Islet precursor cell (in vitro differentiated cells): Measurements from ENCODE around the gene TPRN.

ENCODE experiments used
- DNase-seq: peaks from one replicate; pipeline ENCODE4 v3.0.0-alpha.2; 2018

The TPRN gene

DNA sequence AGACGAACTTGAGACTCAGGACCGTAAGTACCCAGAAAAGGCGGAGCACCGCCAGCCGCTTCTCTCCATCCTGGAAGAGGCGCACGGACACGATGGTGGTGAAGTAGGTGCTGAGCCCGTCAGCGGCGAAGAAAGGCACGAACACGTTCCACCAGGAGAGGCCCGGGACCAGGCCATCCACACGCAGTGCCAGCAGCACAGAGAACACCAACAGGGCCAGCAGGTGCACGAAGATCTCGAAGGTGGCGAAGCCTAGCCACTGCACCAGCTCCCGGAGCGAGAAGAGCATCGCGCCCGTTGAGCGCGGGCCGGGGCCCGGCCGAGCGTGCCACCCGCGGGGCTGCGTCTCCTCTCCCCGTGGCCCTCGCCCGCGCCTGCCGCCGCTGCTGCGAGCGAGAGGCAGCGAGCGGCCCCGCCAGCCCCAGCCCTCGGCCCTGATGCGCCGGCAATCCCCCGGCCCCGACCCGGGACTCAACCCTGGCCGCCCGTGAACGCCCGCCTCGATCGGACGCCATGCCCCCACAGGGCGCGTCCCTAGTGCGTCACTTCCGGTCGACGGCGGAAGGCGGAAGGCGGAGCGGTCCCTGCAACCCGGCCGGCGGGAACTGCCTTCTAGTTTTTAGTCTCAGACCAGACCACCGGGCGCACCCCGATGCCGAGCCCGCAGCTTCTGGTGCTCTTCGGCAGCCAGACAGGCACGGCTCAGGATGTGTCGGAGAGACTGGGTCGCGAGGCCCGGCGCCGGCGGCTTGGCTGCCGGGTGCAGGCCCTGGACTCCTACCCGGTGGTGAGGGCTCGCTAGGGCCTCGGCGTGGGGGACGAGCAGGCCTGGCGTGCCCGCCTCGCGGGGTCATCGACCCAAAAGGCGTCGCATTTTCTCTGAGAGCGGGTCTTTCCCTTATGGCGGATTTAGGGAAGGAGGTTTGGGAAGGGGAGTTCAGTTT lies 4.9 kb upstream of the TPRN start, which contains the start of the genes NDOR1 and TMEM203:
NDOR1 (plus strand) TSS at position 575 of the 944 bp plus-strand sequence; CDS start at position 653, 78 bp downstream.
TMEM203 (minus strand) TSS at position 523 of the 944 bp plus-strand sequence; CDS start at position 289, 234 bp downstream.
- DNase-seq, result peak; percentile 93

- no peak for DNase-seq
Measured at GRCh38 chr9:137204731-137205125, 4.2 kb upstream of the TPRN start.

GRCh38 chr9:137202966-137203365 lies 2.4 kb upstream of the TPRN start:
- no peak for DNase-seq

GRCh38 chr9:137201205-137201868 lies 796 bp upstream of the TPRN start:
- DNase-seq, result no peak

GRCh38 chr9:137199411-137200121 lies 975 bp downstream of the TPRN start:
- DNase-seq, result no peak

GRCh38 chr9:137198902-137199283 lies 1.6 kb downstream of the TPRN start:
- no peak for DNase-seq

DNA sequence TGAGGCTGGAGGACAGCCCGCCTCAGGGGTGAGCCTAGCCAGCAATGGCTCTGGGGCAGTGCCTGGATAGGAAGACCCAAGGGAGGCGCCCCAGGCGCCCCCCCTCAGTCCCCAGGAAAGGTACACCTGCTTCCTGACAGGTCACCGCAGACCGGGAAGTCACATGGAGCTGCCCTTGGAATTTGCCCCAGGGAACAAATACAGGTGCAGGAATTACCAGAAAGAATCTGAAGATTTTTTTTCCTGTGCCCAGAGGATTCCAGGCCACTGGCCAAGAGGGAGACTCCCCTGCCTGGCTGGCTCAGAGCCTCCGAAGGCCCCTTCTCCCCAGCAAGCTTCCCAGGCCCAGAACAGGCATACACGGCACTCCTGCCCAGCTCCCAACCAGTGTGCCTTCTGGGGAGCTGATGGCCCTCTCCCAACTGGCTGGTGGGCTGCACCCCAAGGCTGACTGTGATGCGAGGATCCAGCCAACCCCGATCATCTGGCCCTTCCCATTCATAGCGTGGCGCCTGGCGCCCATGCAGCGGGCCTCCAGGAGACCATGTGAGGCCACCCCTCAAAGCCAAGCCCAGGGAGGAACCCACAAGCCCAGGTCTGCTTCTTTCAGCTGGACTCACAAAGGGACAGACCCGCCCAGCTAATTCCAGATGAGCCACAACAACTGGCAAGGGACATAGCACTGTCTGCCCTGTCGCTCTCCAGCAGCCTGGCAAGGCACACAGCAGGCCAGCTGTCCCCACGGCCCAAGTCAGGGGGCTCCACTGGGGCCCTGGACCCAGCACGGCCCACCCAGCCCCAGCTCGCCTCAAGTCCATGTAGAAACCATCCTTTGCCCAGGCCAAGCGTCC lies 2.3 kb downstream of the TPRN start:
- DNase-seq, result peak; percentile 79

DNA sequence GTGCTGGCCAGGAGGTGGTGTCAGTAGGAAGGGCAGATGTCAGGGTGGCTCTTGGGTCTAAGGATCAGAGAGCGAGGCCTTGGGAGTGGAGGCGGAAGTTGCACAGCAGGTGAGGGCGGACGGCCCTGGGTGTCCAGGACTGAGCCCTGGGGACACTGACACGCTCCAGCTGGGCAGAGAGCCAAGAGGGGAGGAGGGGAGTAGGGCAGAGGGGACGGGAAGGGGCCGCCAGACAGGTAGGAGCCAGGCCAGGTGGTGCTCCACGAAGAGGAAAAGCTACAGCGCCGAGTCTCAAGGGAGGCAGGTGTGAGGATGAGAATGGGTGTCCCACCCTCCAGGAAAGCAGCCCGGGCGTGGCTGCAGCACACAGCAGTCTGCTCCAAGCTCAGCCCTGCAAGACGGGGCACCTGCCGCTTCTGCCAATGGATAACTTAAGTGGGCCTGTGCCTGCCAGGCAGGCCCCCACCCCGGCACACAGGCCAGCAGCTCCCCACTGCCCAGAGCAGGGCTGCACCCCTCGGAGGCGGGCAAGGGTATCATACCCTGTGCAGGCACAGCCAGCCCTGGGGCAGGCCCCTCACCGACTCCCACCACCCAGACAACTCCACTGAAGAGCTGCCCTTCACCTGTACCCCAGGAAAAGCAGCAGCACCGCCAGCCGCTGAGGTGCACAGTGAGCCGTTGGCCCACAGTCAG lies 4.9 kb downstream of the TPRN start:
- DNase-seq, result no peak

DNA sequence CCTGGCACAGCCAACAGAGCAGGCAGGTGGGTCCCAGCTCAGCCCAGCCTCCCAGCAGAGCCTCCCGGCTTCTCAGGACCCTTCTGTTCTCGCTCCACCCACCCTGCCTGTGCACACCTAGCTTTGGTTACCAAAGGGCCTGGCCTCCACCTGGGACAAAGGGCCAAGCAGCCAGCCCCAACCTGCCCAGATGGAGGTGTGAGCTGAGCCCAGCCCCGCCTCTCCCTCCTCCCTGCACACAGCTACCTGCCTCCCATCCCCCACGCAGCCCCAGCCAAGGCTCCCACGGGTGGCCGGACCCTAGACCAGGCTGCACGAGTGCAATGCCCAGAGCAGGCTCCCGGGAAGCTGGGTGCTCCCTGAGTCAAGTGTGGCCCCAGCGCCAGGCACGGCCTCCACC lies 5.6 kb downstream of the TPRN start:
- DNase-seq, result no peak

DNA sequence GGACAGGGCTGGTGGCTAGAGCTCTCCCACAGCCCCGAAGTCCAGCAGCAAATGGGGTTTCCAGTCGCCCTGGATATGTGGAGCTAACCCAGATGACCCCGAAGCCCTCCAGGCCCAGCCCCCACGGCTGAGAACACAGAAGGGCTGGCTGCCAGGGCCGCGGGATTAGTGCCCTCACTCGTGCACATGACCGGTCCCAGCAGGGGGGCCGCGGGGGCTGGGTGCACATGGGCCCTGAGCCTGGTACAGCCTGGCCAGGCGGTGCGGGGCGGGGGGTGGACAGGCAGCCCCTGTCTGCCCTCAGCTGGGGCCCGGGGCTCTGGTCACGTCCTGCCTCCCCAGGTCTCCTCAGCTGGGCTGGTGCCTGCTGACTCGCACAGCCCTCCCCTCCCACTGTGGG lies 6.2 kb downstream of the TPRN start:
- no peak for DNase-seq

DNA sequence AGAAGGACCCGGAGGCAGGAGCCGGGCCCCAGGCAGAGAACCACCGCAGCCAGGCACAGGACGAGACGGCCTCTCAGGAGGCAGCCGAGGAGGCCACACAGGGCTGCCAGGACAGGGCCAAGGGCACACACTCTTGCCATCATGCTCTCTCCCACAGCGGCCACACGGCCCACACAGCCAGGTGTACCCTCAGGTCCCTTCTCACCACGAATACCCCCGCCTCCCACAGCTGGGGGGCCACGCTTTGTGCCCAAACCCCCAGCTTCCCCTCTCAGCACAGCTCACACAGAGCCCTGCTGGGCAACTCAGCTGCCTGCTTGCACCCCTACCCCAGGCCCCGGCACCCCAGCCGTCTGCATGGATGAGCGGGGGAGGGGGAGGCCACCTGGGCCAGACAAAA lies 6.8 kb downstream of the TPRN start:
- no peak for DNase-seq

DNA sequence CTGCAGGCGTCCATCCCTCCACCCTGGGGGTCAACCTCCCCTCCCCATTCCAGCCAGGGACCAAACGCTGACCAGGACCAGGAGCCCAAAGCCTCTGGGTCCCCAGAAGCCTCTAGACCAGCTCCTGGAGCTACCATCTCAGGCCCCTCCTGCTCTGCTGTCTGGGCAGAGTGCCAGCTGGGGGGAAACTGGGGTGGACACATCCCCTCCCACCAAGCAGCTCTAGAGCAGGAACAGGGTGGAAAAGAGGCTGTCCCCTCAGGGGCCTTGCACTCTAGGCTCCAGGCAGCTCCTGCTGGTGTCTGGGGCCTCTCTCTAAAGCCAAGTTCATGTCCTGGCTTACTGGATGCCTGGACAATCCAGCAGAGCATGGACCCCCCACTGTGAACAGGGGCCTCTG lies 7.7 kb downstream of the TPRN start:
- DNase-seq, result no peak

DNA sequence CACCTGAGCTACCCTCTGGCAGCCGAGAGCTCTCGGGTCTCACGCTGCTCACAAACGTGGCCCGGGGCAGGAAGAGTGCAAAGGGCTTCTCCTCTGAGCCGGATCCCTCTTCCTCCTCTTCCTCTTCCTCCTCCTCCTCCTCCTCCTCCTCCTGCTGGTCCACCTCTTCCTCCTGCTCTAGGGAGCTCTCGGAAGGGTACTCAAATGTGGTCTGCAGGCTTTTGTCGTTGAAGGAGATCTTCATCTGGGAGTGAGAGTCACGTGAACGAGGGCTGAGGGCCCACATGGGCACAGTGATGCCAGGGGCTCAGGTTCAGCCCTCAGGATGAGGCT lies 8.1 kb downstream of the TPRN start:
- no peak for DNase-seq

DNA sequence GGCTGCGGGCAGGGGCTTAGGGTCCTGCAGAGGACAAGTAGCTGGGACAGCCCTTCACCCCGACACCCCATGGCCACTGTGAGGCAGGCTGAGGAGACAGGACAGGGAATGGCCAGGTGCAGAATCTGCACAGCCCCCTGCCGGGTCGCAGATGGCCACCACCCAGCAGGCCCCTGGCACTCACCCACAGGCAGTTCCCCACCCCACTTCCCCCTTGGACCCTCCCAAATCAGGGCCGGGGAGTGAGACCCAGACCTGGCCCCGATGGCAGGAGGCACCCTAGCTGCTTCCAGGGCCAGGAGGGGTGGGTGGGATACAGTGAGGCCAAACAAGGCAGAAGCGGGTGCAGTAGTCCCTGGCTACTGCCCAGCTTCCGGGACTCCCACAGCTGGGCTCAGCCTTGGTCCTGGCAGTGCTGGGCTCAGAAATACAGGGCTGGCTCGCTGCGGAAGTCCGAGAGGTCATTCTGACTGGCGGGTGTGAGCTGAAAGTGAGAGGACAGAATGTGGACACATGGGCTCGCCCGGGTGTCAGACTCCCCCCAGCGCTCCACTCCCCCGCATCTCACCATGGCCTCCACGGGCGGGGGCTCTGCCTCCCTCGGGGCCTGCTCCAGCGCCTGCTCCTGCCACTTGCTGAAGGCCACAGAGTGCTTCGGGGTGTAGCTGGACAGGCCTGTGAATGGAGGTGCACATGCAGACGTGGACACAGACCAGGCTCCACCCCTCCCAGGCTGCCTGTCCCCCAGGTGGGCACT lies 8.7 kb downstream of the TPRN start:
- DNase-seq, result no peak

DNA sequence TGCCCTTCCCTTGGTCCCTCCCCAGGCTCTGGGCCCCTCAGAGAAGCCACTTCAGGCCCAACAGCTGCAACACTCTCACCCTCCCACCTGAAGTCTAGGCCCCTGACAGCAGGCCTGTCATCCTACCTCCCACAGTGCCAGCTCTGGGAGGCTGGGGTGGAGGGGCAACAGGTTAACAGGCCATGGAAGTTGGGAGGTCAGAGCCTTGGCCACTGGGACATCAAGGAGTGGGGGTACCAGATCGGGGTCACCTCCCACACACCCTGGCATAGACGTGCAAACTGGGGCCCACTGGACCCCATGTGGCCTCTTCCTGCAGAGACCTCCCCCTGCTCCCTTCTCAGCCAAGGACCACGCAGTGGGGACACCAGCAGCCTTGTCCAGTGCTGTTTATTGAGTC lies 9.3 kb downstream of the TPRN start:
- no peak for DNase-seq

DNA sequence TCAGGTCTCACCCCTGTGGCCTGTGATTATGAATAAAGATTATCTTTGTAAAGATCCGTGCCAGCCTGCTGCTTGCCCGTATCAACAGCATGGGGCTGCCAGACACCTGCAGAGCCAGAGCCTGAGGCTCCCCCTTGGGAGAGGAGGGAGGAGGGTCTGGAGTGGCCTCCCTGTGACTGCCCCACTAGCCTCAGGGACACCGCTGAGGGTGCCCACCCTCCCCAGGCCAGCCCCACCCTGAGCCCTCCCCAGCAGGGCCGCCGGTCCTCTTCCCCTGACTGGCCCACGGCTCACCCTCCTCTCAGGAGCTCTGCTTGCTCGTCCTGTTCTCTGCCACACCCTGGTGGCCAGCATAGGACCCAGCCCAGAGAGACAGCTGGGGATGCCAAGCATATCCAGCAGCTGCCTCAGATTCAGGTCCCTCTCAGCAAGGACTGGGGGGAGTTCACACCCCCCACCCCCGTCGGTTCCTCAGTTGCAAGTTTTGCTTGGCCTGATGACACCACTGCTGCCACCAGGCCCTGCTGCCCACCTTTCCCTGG lies 10.2 kb downstream of the TPRN start:
- no peak for DNase-seq

GRCh38 chr9:137189297-137190295 lies 10.9 kb downstream of the TPRN start:
- no peak for DNase-seq

DNA sequence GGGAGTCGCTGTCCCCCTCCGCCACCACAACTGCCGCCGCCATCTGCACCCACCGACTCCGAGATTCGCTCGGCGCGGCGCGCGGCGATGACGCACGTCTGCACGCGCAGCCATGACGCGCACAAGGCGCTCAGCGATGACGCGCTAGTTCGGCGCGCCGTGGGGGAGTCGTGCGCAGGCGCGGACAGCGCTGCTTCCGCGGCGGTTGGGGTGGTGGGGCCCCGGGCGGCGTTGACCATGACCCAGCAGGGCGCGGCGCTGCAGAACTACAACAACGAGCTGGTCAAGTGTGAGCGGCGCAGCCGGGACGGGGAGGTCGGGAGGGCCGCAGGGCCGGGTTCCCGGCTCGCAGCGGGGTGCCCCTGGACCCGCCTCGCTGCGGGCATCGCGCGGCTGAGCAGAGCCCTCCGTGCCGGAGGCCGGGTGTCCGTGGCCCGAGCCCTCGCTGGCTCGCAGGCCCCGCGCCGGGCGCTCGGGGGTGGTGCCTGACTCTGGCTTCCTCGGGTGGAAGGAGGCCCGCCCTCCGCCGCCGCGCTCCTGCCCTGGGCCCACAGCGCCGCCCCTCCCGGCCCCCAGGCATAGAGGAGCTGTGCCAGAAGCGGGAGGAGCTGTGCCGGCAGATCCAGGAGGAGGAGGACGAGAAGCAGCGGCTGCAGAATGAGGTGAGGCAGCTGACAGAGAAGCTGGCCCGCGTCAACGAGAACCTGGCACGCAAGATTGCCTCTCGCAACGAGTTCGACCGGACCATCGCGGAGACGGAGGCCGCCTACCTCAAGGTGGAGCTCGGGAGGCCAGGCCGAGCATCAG lies 11.8 kb downstream of the TPRN start, which contains the start of the genes ANAPC2 and SSNA1:
ANAPC2 (minus strand) TSS at position 71 of the 807 bp plus-strand sequence; CDS start at position 43, 28 bp downstream.
SSNA1 (plus strand) TSS at position 187 of the 807 bp plus-strand sequence; CDS start at position 238, 51 bp downstream.
- peak; percentile 95 for DNase-seq
